Stimulated activated CD4-positive, alpha-beta T cell treated with anti-CD3 and anti-CD28 coated beads, Interleukin-2, amount 100 ng/mL, for 24 hours (primary cell): ENCODE data around the gene TNP2.
"Not testable (repeated sequence)": the region's sequence is repeated elsewhere in the genome, so short reads cannot be mapped to it uniquely, and the experiment has no call there.

Source experiments
- DNase-seq, 2 donors: peaks; one replicate each; pipeline ENCODE4 v3.0.0-alpha.2; 2020

TNP2 gene

DNA sequence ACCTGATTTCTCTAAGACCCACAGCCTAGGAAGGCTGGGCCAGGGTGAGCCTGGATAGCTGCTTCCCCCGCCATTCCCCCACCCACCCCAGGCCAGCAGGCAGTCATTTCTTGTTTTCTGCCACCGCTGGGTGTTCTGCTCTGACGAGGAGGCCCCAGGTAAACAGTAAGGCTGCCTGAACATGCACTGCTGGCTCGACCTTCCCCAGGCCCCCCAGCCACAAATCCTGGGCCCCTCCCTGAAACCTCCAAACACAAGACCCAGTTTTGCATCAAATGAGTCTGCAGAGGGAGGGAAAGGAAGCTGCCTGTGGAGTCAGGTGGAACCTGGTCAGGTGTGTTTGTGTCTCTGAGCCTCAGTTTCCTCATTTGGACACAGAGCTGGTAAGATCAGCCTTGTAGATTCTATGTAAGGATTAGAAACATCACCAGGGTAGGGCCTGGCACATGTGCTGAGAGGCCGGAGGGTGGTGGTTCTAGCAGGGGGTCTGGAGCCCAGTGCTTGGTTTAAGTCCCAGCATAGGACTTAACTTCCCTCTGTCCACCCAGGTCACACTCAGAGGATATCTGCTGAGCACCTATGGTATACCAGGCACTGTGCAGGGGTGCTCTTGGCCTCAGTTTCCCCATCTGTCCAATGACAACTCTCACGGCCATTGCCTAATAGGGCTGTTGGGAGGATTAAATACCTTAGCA is 30.9 kb upstream of the TNP2 start:
- DNase-seq = no peak

- not testable (repeated sequence) for DNase-seq
These were observed 29.9 kb upstream of the TNP2 start for GRCh38 chr16:11298950-11299547.

GRCh38 chr16:11298143-11298900 is 29.2 kb upstream of the TNP2 start:
- DNase-seq = no peak

GRCh38 chr16:11297492-11298142 is 28.5 kb upstream of the TNP2 start:
- peak; percentile 59 to 68 for DNase-seq

GRCh38 chr16:11296706-11297491 is 27.8 kb upstream of the TNP2 start:
- no peak for DNase-seq

GRCh38 chr16:11296351-11296705 is 27.2 kb upstream of the TNP2 start:
- DNase-seq = no peak

GRCh38 chr16:11295672-11296071 is 26.5 kb upstream of the TNP2 start:
- DNase-seq = no peak

- DNase-seq = no peak
These were observed 23.1 kb upstream of the TNP2 start for GRCh38 chr16:11292076-11292748.

DNA sequence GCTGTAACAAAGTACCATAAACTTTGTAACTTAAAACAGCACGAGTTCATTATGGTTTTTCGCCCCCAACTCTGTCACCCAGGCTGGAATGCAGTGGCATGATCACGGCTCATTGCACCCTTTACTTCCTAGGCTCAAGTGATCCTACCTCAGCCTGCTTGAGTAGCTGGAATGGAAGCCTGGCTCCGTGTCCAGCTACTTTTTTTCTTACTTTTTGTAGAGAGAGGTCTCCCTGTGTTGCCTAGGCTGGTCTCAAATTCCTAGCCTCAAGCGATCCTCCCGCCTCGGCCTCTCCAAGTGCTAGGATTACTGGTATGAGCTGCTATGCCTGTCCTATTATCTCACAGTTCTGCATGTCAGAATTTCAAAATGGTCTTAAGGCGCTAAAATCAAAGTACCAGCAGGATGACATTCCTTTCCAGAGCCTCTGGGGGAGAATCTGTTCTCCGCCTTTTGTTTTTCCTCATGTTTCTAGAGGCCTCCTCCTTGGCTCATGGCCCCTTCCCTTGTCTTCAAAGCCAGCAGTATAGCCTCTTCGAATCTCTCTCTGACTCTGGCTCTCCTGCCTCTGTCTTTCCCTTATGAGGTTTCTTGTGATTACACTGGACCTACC is 22.1 kb upstream of the TNP2 start:
- no peak for DNase-seq

- no peak for DNase-seq
These were observed 21.2 kb upstream of the TNP2 start for GRCh38 chr16:11290102-11290893.

- DNase-seq = not testable (repeated sequence)
These were observed 20.6 kb upstream of the TNP2 start for GRCh38 chr16:11289696-11290095.

GRCh38 chr16:11289202-11289601 is 20.1 kb upstream of the TNP2 start:
- DNase-seq = no peak

DNA sequence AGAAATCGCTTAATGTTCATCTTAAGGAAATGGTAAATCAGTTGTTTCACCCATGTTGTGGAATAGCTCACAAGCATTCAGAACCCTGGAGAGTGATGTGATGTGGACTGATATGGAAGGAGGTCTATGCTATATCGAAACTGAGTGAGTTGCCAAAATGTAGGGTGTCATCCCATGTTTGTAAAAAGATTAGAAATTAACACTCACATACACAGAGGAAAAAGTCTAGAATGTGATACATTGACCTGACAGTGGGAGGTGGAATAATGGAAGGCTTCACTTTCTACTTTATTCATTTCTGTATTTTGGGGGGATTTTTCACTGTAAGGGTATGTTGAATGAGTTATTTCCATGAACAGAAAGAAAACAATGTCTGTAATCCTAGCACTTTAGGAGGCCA is 16.7 kb upstream of the TNP2 start:
- DNase-seq = no peak

- DNase-seq = no peak
These were observed 14.7 kb upstream of the TNP2 start for GRCh38 chr16:11283820-11284248.

DNA sequence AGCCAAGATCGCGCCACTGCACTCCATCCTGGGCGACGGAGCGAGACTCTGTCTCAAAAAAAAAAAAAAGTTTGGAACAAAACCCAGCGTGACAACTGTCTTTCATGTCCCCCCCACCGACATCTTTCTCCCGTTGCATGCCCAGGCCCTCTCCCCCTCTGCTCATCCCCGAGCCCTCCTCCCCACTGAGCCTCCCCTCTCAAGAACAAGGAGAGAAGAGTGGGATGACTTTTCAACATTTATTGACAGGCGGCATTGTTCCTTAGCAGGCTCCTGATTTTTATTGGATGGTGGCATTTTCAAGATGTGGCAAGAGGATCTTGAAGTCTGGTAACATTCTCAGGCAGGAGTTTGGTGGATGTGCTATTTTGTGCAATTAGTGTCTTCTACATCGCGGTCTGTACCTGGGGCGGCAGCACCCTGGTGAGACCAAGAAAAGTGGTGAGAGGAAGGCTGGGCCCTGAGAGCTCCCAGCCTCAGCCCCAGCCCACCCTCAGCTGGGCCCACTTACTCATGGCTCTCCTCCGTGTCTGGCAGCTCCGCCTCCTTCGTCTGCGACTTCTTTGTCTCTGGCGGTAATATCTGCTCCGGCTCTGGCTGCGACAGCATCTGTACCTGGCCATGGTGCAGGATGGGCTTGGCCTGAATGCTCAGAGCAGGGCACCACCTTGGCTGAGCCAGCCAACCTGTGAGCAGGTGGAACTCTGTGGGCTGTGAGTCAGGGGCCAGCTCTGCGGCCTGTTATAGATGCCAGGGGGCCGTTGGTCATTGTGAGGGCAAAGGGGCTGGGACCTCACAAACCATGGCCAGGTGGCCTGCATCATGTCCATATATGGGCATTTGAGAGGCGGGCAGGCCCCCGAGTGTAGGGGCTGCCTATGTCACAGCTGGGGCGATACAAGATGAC is 11.7 kb upstream of the TNP2 start, which contains the start of gene PRM1:
Gene PRM1, minus strand, starts transcription at position 715 of the 907 bp plus-strand sequence. Its CDS starts 92 bp downstream, at position 623.
- DNase-seq = no peak

DNA sequence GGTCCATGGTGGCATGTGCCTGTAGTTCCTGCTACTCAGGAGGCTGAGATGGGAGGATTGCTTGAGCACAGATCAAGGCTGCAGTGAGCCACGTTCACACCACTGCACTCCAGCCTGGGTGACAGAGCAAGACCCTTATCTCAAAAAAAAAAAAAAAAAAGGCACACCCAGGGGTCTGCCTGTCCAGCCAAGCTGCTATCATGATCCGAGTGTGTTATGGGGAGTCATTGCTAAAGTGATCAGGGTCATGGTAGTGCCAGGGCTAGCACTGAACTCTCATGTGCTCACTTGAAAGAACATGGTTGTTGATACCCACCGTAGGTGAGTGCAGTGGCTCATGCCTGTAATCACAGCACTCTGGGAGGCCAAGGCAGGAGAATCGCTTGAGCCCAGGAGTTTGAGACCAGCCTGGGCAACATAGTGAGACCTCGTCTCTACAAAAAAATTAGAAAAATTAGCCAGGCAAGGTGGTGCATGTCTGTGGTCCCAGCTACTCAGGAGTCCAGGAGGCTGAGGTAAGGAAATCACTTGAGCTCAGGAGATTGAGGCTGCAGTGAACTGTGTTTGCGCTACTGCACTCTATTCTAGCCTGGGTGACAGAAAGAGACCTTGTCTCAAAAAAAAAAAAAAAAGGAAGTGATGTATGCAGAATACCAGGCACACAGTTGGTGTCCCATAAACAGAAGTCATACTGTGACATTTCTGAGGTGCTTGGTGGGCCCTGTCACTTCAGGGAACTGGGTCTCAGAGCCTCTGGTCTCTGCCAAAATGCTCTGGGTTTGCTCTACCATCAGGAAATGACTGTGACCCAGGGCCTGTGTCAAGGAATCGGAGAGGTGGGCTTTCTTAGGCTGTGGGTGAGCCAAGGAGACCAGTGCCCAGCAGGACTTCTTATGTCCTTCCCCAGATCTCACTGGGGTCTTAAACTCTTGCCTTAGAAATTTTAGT is 9.8 kb upstream of the TNP2 start:
- DNase-seq = no peak

DNA sequence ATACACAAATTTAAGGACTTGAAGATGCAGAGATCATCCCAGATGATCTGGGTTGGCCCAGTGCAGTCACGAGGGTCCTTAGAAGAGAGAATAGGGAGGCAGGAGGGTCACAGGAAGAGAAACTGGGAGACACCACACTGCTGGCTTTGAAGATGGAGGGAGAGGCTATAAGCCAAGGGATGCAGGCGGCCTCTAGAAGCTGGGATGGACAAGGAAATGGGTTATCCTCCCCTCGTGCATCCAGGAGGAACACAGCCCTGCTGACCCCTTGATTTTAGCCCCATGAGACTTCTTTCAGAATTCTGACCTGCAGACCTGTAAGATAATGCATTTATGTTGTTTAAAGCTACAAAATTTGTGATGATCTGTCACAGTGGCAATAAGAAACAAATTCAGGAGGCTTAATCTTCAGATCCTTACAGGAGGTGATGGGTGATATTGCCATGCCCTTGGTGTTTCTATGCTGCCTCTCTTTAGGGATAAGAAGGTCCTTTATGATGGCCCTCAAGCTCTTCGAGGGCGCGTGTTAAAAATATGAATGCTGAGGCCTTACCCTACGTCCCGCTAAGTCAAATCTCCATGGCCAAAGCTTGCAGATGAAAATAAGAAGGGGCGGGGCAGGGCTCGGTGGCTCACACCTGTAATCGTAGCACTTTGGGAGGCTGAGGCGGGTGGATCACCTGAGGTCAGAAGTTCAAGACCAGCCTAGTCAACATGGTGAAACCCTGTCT is 8.6 kb upstream of the TNP2 start:
- DNase-seq = no peak
